Nephron progenitor cell (in vitro differentiated cells): ENCODE results near the gene TOP1.

Experiments
- DNase-seq: peaks from one replicate; pipeline ENCODE4 v3.0.0; 2021
- H3K27ac Mint-ChIP-seq: 2 replicates; pipeline ENCODE4 v1.8.0; 2021; ENCODE audit warnings: mild to moderate bottlenecking, moderate library complexity, mixed read lengths
- H3K27me3 Mint-ChIP-seq: 2 replicates; pipeline ENCODE4 v1.8.0; 2021; ENCODE audit warnings: mild to moderate bottlenecking, low read depth, mixed read lengths; ENCODE audit not compliant: poor library complexity
- H3K36me3 Mint-ChIP-seq: 2 replicates; pipeline ENCODE4 v1.8.0; 2021; ENCODE audit warnings: low read depth, mixed read lengths
- H3K4me1 Mint-ChIP-seq: 2 replicates; pipeline ENCODE4 v1.8.0; 2021; ENCODE audit warnings: mixed read lengths
- H3K4me3 Mint-ChIP-seq: 2 replicates; pipeline ENCODE4 v1.8.0; 2021; ENCODE audit warnings: mild to moderate bottlenecking, moderate library complexity, mixed read lengths
- H3K9me3 Mint-ChIP-seq: 2 replicates; pipeline ENCODE4 v1.8.0; 2021; ENCODE audit warnings: mild to moderate bottlenecking, moderate library complexity, mixed read lengths
- CTCF ChIP-seq: fragments of 200-600 bp; sonication (generic); IDR thresholded peaks from 2 replicates; pipeline ENCODE4 v1.5.0; 2021; ENCODE audit warnings: antibody characterized with exemption

Gene TOP1

GRCh38 chr20:40983898-40984297 is 44.7 kb upstream of the TOP1 start:
- Mint-ChIP-seq H3K4me1 (peaks cover 7% of the 10 kb centered on the region), H3K4me3 (no peak overlapping the region), H3K9me3 (peaks cover 37% of the 10 kb centered on the region), H3K36me3 (peaks cover 17% of the 10 kb centered on the region), H3K27me3 (peaks cover 18% of the 10 kb centered on the region), H3K27ac (no peak overlapping the region)
- DNase-seq: no peak
- TF ChIP-seq CTCF: no peak

GRCh38 chr20:40984496-40984895 is 44.1 kb upstream of the TOP1 start:
- TF ChIP-seq CTCF: no peak
- Mint-ChIP-seq H3K27me3 (peaks cover 18% of the 10 kb centered on the region), H3K27ac (no peak overlapping the region), H3K4me1 (peaks cover 7% of the 10 kb centered on the region), H3K36me3 (peaks cover 13% of the 10 kb centered on the region), H3K4me3 (no peak overlapping the region), H3K9me3 (peaks cover 31% of the 10 kb centered on the region)
- DNase-seq: no peak

GRCh38 chr20:40986774-40987173 is 41.8 kb upstream of the TOP1 start:
- H3K27ac Mint-ChIP-seq: no peak overlapping the region
- TF ChIP-seq CTCF: no peak
- peaks cover 21% of the 10 kb centered on the region for H3K27me3 Mint-ChIP-seq
- peaks cover 21% of the 10 kb centered on the region for H3K9me3 Mint-ChIP-seq
- peaks cover 19% of the 10 kb centered on the region for H3K4me1 Mint-ChIP-seq
- H3K4me3 Mint-ChIP-seq: no peak overlapping the region
- H3K36me3 Mint-ChIP-seq: peaks cover 11% of the 10 kb centered on the region
- DNase-seq: no peak

GRCh38 chr20:40990542-40991120 is 38.0 kb upstream of the TOP1 start:
- Mint-ChIP-seq H3K27me3 (peaks cover 15% of the 10 kb centered on the region), H3K27ac (no peak overlapping the region), H3K4me1 (peaks cover 27% of the 10 kb centered on the region), H3K36me3 (peaks cover 5% of the 10 kb centered on the region), H3K4me3 (peak overlapping the region; percentile 4), H3K9me3 (peaks cover 1% of the 10 kb centered on the region)
- peak; percentile 64 for TF ChIP-seq CTCF
- peak; percentile 74 for DNase-seq

GRCh38 chr20:40991181-40991889 is 37.3 kb upstream of the TOP1 start:
- H3K4me1 Mint-ChIP-seq: peaks cover 27% of the 10 kb centered on the region
- no peak for DNase-seq
- no peak for TF ChIP-seq CTCF
- peaks cover 4% of the 10 kb centered on the region for H3K36me3 Mint-ChIP-seq
- no peaks in the 10 kb centered on the region for H3K9me3 Mint-ChIP-seq
- H3K27me3 Mint-ChIP-seq: peaks cover 11% of the 10 kb centered on the region
- H3K4me3 Mint-ChIP-seq: peak overlapping the region; percentile 17
- H3K27ac Mint-ChIP-seq: peak overlapping the region; percentile 75
